NB4 (cell line): ENCODE data around the gene CXCR2.

ENCODE experiments used
- CTCF ChIP-seq: IDR thresholded peaks from one replicate; pipeline ENCODE4 v1.5.1; 2012; ENCODE audit warnings: low read depth, low read length
- POLR2A ChIP-seq: IDR thresholded peaks from 2 replicates; pipeline ENCODE4 v1.6.1; 2011; ENCODE audit warnings: mild to moderate bottlenecking; ENCODE audit not compliant: insufficient read length; ENCODE audit errors: extremely low read depth

- TF ChIP-seq POLR2A (no peak), CTCF (no peak)
Observed at GRCh38 chr2:218081695-218082094, 44.1 kb upstream of the CXCR2 start.
